Psoas muscle (tissue), 8 donors: ENCODE data around the gene HOXA1. TPM values are rescaled to one million over a fixed set of nuclear protein-coding genes. Genes with fewer than 3 reads are reported as not detected.

ENCODE experiments used
- ATAC-seq, 4 donors: fragments of 200-7000 bp; cut with Tn5 transposase; one replicate each; pipeline ENCODE4 v1.9.1; 2020; ENCODE audit warnings: moderate library complexity in 3 of 4, mild to moderate bottlenecking in 2 of 4
- DNase-seq, 2 donors: peaks; one replicate each; pipeline ENCODE4 v3.0.0-alpha.2; 2020
- H3K27ac ChIP-seq: fragments of 200-600 bp; one replicate; pipeline ENCODE4 v1.8.0; 2022
- H3K27me3 ChIP-seq, 3 donors: fragments of 200-600 bp in 1 of 3; one replicate each; pipeline versions ENCODE4 v1.6.1 to v1.8.0; 2013 to 2022; ENCODE audit warnings: low read length in 2 of 3, mild to moderate bottlenecking in 2 of 3, moderate library complexity in 1 of 3; ENCODE audit not compliant: insufficient read depth in 3 of 3
- H3K36me3 ChIP-seq, 2 donors: fragments of 200-600 bp in 1 of 2; one replicate each; pipeline versions ENCODE4 v1.6.1 to v1.8.0; 2013 to 2022; ENCODE audit warnings: low read depth in 1 of 2, mild to moderate bottlenecking in 1 of 2, moderate library complexity in 1 of 2; ENCODE audit not compliant: insufficient read depth in 1 of 2
- H3K4me1 ChIP-seq: fragments of 200-600 bp; one replicate; pipeline ENCODE4 v1.8.0; 2022
- H3K4me3 ChIP-seq: fragments of 200-600 bp; one replicate; pipeline ENCODE4 v1.8.0; 2022; ENCODE audit warnings: mild to moderate bottlenecking
- H3K9me3 ChIP-seq: fragments of 200-600 bp; one replicate; pipeline ENCODE4 v1.8.0; 2022
- WGBS, 3 donors: extraction: QIAGEN DNeasy Blood & Tissue Kit; methylation state at CpG; one replicate each; pipeline versions ENCODE4 v1.1.6 to v1.1.7; 2013; 5-methylcytosine and 5-hydroxymethylcytosine counted together
- intact Hi-C, 2 donors: fragments of 100-400 bp; cut with DNase I; formaldehyde crosslinking; loops; one replicate each; pipeline versions ENCODE4 v1.11.0 to v1.14.2; 2022
- polyA plus RNA-seq, 3 donors: library from polyadenylated mRNA; stranded (reverse); fragments of 200-250 nt; gene quantifications; one replicate each; pipeline ENCODE4 v1.2.3, GENCODE V29; 2013
- total RNA-seq, 4 donors: library from RNA; stranded (reverse); fragmentation: NEBNext Ultra II Directional in 2 of 4; extraction: Animal tissue kit (Norgen Biotek cat#: 25700) in 2 of 4; gene quantifications; one replicate each; pipeline versions ENCODE4 v1.2.1 to v1.2.4, GENCODE V29; 2021 to 2023
- TF ChIP-seq, protein P1 (sequence below): fragments of 200-600 bp; IDR thresholded peaks from one replicate; pipeline ENCODE4 v1.8.0; 2022; ENCODE audit warnings: antibody characterized with exemption
- donor health status: healthy with polysubstance abuse.
- donor health status: DM: no; HTN: no; CAD: no; lungs with moderate emphysema.
- donor health status: Bipolar disorder and iron deficiency.
- donor health status: healthy.
- donor health status: DM: yes; HTN: yes; CAD: no.
- donor health status: DM: no; HTN: no; CAD: no.
- donor health status: DM: no; HTN: no; CAD: no.
- donor health status: DM: yes; HTN: yes; CAD: no.

The HOXA1 gene
- total and polyA plus RNA-seq, 7 donors, result 0.03 to 0.22 (median 0.21) TPM; not detected in 2

- H3K4me1 ChIP-seq, result peaks cover 40% of the 10 kb centered on the region
- H3K27ac ChIP-seq, result peak overlapping the region; percentile 44
- ATAC-seq, result no peak
- H3K4me3 ChIP-seq, result peak overlapping the region; percentile 1
- TF ChIP-seq, protein P1, sequence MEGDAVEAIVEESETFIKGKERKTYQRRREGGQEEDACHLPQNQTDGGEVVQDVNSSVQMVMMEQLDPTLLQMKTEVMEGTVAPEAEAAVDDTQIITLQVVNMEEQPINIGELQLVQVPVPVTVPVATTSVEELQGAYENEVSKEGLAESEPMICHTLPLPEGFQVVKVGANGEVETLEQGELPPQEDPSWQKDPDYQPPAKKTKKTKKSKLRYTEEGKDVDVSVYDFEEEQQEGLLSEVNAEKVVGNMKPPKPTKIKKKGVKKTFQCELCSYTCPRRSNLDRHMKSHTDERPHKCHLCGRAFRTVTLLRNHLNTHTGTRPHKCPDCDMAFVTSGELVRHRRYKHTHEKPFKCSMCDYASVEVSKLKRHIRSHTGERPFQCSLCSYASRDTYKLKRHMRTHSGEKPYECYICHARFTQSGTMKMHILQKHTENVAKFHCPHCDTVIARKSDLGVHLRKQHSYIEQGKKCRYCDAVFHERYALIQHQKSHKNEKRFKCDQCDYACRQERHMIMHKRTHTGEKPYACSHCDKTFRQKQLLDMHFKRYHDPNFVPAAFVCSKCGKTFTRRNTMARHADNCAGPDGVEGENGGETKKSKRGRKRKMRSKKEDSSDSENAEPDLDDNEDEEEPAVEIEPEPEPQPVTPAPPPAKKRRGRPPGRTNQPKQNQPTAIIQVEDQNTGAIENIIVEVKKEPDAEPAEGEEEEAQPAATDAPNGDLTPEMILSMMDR, result no peak
- 80 to 82% (median 80%) methylated on average over 41 to 42 of the region's 42 CpGs for WGBS, 3 donors
- peaks cover 0 to 14% of the 10 kb centered on the region in 2 donors for H3K36me3 ChIP-seq
- no peak for DNase-seq
- no peaks in the 10 kb centered on the region for H3K9me3 ChIP-seq
- intact Hi-C loops, result no loop called here
- no peaks in the 10 kb centered on the region for H3K27me3 ChIP-seq
These were observed 26.5 kb upstream of the HOXA1 start for GRCh38 chr7:27122077-27122910.

- Histone ChIP-seq H3K4me1 (peaks cover 34% of the 10 kb centered on the region), H3K4me3 (peak overlapping the region; percentile 1), H3K36me3 (peaks cover 0 to 14% of the 10 kb centered on the region in 2 donors), H3K27ac (no peak overlapping the region), H3K9me3 (no peaks in the 10 kb centered on the region), H3K27me3 (no peaks in the 10 kb centered on the region)
- DNase-seq (no peak), ATAC-seq (no peak)
- intact Hi-C loops, result no loop called here
- TF ChIP-seq, protein P1, result no peak
- WGBS, 3 donors, result 70 to 88% (median 84%) methylated on average over 7 of the region's 7 CpGs
These were observed 25.9 kb upstream of the HOXA1 start for GRCh38 chr7:27121684-27122076.

GRCh38 chr7:27119412-27119911 is 23.7 kb upstream of the HOXA1 start:
- WGBS, 3 donors, result 56 to 64% (median 57%) methylated on average over 1 of the region's 1 CpG
- DNase-seq (no peak), ATAC-seq (no peak)
- H3K27me3 ChIP-seq, result no peaks in the 10 kb centered on the region
- H3K36me3 ChIP-seq, result peaks cover 0 to 11% of the 10 kb centered on the region in 2 donors
- H3K4me3 ChIP-seq, result no peak overlapping the region
- no peaks in the 10 kb centered on the region for H3K9me3 ChIP-seq
- TF ChIP-seq, protein P1, result no peak
- intact Hi-C loops, result no loop called here
- H3K4me1 ChIP-seq, result peaks cover 19% of the 10 kb centered on the region
- H3K27ac ChIP-seq, result peak overlapping the region; percentile 64

GRCh38 chr7:27118580-27118979 is 22.8 kb upstream of the HOXA1 start:
- H3K4me3 ChIP-seq, result peak overlapping the region; percentile 46
- TF ChIP-seq, protein P1, result no peak
- H3K9me3 ChIP-seq, result no peaks in the 10 kb centered on the region
- DNase-seq (no peak), ATAC-seq (no peak)
- WGBS, 3 donors, result 59 to 72% (median 72%) methylated on average over 3 of the region's 3 CpGs
- H3K36me3 ChIP-seq, result peaks cover 0 to 11% of the 10 kb centered on the region in 2 donors
- no peaks in the 10 kb centered on the region for H3K27me3 ChIP-seq
- peak overlapping the region; percentile 64 for H3K27ac ChIP-seq
- intact Hi-C loops, result no loop called here
- H3K4me1 ChIP-seq, result peaks cover 19% of the 10 kb centered on the region
